Measurements from ENCODE around the gene TSPAN5.
"Not testable (repeated sequence)": the region's sequence is repeated elsewhere in the genome, so short reads cannot be mapped to it uniquely, and the experiment has no call there.

The TSPAN5 gene

GRCh38 chr4:98469771-98470170, 188.6 kb downstream of the TSPAN5 start:
- no peak for DNase-seq (ENCODE audit: low read depth in 4 of 4, low spot score in 1 of 4)

DNA sequence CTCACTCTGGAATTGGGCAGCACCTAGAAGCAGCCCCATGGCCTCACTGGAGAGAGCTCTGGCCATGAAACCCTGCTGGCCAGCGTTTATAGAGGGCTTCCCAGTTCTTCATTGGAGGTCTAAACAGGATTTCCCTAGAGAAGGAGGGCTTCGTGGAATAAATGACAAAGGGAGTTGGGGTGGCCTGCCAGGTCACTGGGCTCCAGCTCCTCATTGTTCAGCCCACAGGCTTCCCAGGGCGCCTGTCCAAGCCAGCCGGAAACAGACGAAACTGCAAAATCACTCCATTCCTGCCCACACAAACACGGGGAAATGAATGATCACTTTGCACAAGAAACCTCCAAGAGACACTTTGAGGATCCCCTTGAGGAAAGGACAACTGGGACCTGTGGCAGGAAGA, 189.7 kb downstream of the TSPAN5 start:
- DNase-seq (ENCODE audit: low read depth in 4 of 4, low spot score in 1 of 4) = no peak

- DNase-seq (ENCODE audit: low read depth in 4 of 4, low spot score in 1 of 4) = peak; percentile 25 to 59 (median 48)
Measured at GRCh38 chr4:98467627-98468072, 190.8 kb downstream of the TSPAN5 start.

- DNase-seq (ENCODE audit: low read depth in 4 of 4, low spot score in 1 of 4) = no peak
Measured at GRCh38 chr4:98466868-98467599, 191.4 kb downstream of the TSPAN5 start.

DNA sequence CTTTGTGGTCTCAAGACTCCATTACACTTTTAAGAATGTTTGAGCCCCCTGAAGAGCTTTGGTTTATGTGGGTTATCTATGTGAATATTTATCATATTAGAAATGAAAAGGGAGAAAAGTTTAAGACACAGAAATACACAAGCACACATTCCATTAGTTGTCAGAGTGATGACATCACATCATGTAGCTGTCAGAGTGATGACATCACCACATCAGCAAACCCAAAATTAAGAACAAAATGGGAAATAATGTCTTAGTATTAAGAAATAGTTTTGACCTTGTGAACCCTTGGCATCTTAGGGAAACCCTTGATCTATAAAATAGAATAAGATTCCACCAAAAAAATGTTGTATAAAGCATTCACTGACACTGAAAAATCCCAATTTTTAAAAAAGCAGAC, 195.9 kb downstream of the TSPAN5 start:
- no peak for DNase-seq (ENCODE audit: low read depth in 4 of 4, low spot score in 1 of 4)

GRCh38 chr4:98461121-98461865, 197.1 kb downstream of the TSPAN5 start:
- DNase-seq (ENCODE audit: low read depth in 4 of 4, low spot score in 1 of 4) = not testable (repeated sequence)

GRCh38 chr4:98457422-98457821, 201.0 kb downstream of the TSPAN5 start:
- DNase-seq (ENCODE audit: low read depth in 4 of 4, low spot score in 1 of 4) = not testable (repeated sequence)

- DNase-seq (ENCODE audit: low read depth in 4 of 4, low spot score in 1 of 4) = no peak
Measured at GRCh38 chr4:98452091-98452490, 206.3 kb downstream of the TSPAN5 start.

GRCh38 chr4:98448908-98449307, 209.5 kb downstream of the TSPAN5 start:
- no peak for DNase-seq (ENCODE audit: low read depth in 4 of 4, low spot score in 1 of 4)

DNA sequence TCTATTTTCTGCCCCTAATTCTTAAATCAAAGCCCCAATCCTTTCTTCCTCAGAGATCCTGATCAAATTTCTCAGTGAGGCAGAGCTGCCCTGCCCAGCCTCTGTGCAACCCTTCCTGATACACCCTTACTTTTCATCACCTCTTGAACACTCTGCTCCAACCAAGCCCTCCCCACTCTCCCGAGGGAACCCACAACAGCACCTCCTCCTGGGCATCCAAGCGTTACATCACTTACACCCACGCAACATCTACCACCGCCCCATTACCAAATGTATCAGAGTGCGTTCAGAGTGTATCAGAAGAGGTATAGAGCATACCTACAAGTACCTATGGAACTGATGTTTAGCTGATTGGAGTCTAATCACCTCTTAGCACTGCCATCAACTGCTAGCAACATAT, 210.8 kb downstream of the TSPAN5 start:
- DNase-seq (ENCODE audit: low read depth in 4 of 4, low spot score in 1 of 4) = no peak

DNA sequence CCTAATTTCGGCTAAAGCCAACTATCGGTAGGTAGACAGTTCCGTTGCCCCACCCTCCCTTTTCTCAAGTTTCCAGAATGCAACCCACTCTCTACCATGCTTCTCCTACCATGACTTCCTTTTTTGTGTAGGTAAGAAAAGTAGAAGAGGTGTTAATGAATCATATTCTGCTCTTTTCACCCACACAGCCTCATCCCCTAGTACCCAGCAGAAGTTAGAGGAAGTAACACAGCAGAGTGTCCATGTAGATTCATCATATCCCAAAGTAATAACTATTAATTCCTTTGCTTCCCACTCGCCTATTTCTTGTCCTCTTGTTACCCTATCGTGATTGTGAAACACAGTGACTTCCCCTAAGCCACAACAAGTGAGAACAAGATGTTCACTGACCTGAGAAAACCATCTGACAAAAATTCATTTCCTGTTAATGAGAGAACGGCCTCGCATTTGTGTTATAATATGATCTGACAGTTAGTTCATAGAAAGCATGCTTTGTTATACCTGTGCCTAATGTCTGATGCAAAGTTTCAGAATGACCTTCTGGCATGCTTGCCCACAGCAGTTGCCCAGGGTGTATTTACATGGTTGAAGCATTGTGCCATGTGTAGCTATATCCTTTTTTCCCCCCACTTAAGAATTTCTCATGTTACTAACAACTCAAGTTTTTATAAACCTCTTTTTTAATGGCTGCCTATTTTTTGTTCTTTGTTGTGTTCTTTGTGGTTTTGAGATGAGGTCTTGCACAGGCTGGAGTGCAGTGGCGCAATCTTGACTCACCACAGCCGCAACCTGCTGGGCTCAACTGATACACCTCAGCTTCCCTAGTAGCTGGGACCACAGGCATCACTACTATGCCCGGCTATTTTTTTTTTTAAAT, 211.7 kb downstream of the TSPAN5 start:
- DNase-seq (ENCODE audit: low read depth in 4 of 4, low spot score in 1 of 4) = peak in 1 of 4 experiments; percentile 28

GRCh38 chr4:98444371-98444770, 214.0 kb downstream of the TSPAN5 start:
- DNase-seq (ENCODE audit: low read depth in 4 of 4, low spot score in 1 of 4) = no peak

GRCh38 chr4:98434816-98435215, 223.6 kb downstream of the TSPAN5 start:
- no peak for DNase-seq (ENCODE audit: low read depth in 4 of 4, low spot score in 1 of 4)

- DNase-seq (ENCODE audit: low read depth in 4 of 4, low spot score in 1 of 4) = no peak
Measured at GRCh38 chr4:98433691-98434090, 224.7 kb downstream of the TSPAN5 start.

- no peak for DNase-seq (ENCODE audit: low read depth in 4 of 4, low spot score in 1 of 4)
Measured at GRCh38 chr4:98430708-98431403, 227.6 kb downstream of the TSPAN5 start.

- DNase-seq (ENCODE audit: low read depth in 4 of 4, low spot score in 1 of 4) = no peak
Measured at GRCh38 chr4:98423009-98423408, 235.4 kb downstream of the TSPAN5 start.

DNA sequence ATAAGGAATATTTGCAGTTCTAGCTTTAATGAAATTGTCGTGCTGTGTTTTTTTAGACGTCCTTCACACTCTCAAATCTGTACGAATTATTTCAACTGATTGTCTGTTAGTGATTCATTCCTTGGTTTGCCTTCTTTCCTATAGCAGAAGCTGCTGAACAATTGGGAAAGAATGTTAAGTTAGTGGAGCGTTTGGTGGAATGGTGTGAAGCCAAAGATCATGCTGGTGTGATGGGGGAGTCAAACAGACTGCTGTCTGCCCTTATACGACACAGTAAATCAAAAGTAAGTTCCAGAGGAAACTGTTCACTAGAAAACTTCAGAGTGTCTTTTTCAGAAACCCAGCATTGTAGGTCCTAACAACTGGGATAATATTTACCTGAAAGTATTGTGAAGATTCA, 237.3 kb downstream of the TSPAN5 start:
- DNase-seq (ENCODE audit: low read depth in 4 of 4, low spot score in 1 of 4) = no peak
